T-cell (primary cell): ENCODE data around the gene TMEM59. TPM values are rescaled to one million over a fixed set of nuclear protein-coding genes. Genes with fewer than 3 reads are reported as not detected.
A peak's percentile ranks its signal among the peaks of the same experiment; 100 is the strongest.

Experiments used
- ATAC-seq, 4 experiments: fragments of 200-7000 bp in 3 of 4; fragments of 150-1000 bp in 1 of 4; cut with Tn5 transposase; replicated peaks in 1 of 4; 1 replicate in 3 of 4; 2 replicates in 1 of 4; pipeline ENCODE4 v1.10.0; 2021; ENCODE audit warnings: moderate library complexity in 3 of 4, mild to moderate bottlenecking in 2 of 4, moderate number of reproducible peaks in 1 of 4
- CTCF ChIA-PET, 2 donors: fragments of 300-600 bp; sonication (Branson Sonifier 250); formaldehyde crosslinking; loops; one replicate each; lab custom pipeline; 2022; ENCODE audit warnings: antibody characterized with exemption in 2 of 2; lab: Charles Lee
- POLR2A ChIA-PET, 2 donors: fragments of 300-600 bp; sonication (Branson Sonifier 250); formaldehyde crosslinking; loops; one replicate each; lab custom pipeline; 2022; ENCODE audit warnings: antibody characterized with exemption in 2 of 2; lab: Charles Lee
- DNase-seq, 35 experiments: peaks; one replicate each; pipeline versions ENCODE4 v3.0.0 to v3.0.0-alpha.2; 2013 to 2023
- H3K27ac ChIP-seq: one replicate; pipeline ENCODE4 v1.5.1; 2013; ENCODE audit warnings: low read length
- H3K27me3 ChIP-seq, 2 experiments: replicated peaks in 1 of 2; 1 replicate in 1 of 2; 2 replicates in 1 of 2; pipeline versions ENCODE4 v1.6.1 to v1.7.0; 2013; ENCODE audit warnings: low read length in 1 of 2, mixed read lengths in 1 of 2; ENCODE audit not compliant: control insufficient read depth in 2 of 2, insufficient read depth in 2 of 2; ENCODE audit errors: extremely low read depth in 1 of 2
- H3K36me3 ChIP-seq, 2 donors: 1 replicate in 1 of 2; 2 replicates in 1 of 2; pipeline versions ENCODE4 v1.6.1 to v1.7.0; 2013; ENCODE audit warnings: low read length in 1 of 2; ENCODE audit not compliant: control insufficient read depth in 2 of 2, insufficient read depth in 1 of 2; ENCODE audit errors: extremely low read depth in 1 of 2
- H3K4me1 ChIP-seq, 2 experiments: 1 replicate in 1 of 2; 2 replicates in 1 of 2; pipeline versions ENCODE4 v1.6.1 to v1.7.0; 2013; ENCODE audit warnings: low read length in 2 of 2, mixed read lengths in 1 of 2; ENCODE audit not compliant: insufficient read depth in 2 of 2, control insufficient read depth in 1 of 2; ENCODE audit errors: extremely low read depth in 1 of 2
- H3K4me3 ChIP-seq, 2 donors: 1 replicate in 1 of 2; 2 replicates in 1 of 2; pipeline versions ENCODE4 v1.5.1 to v1.7.0; 2013; ENCODE audit warnings: mild to moderate bottlenecking in 2 of 2, low read length in 1 of 2, moderate library complexity in 1 of 2; ENCODE audit not compliant: control insufficient read depth in 1 of 2; ENCODE audit errors: extremely low read depth in 1 of 2
- H3K9me3 ChIP-seq: 2 replicates; pipeline ENCODE4 v1.7.0; 2013
- H3K27ac Mint-ChIP-seq, 2 donors: one replicate each; pipeline ENCODE4 v1.8.0; 2020 to 2021; ENCODE audit warnings: mild to moderate bottlenecking in 2 of 2, mixed read lengths in 2 of 2
- H3K27me3 Mint-ChIP-seq, 2 donors: one replicate each; pipeline ENCODE4 v1.8.0; 2021 to 2022; ENCODE audit warnings: mixed read lengths in 2 of 2
- H3K36me3 Mint-ChIP-seq: one replicate; pipeline ENCODE4 v1.8.0; 2021; ENCODE audit warnings: mixed read lengths
- H3K4me1 Mint-ChIP-seq, 3 donors: one replicate each; pipeline ENCODE4 v1.8.0; 2020 to 2022; ENCODE audit warnings: mixed read lengths in 3 of 3, mild to moderate bottlenecking in 1 of 3
- H3K4me3 Mint-ChIP-seq, 3 donors: one replicate each; pipeline ENCODE4 v1.8.0; 2020 to 2022; ENCODE audit warnings: mild to moderate bottlenecking in 3 of 3, mixed read lengths in 3 of 3, moderate library complexity in 3 of 3
- H3K9me3 Mint-ChIP-seq, 3 donors: one replicate each; pipeline ENCODE4 v1.8.0; 2020 to 2022; ENCODE audit warnings: mixed read lengths in 3 of 3
- WGBS: methylation state at CpG from one replicate; pipeline ENCODE4 v1.1.5; 2013; ENCODE audit warnings: missing lambda C conversion rate; ENCODE audit not compliant: insufficient coverage; 5-methylcytosine and 5-hydroxymethylcytosine counted together
- total RNA-seq, 35 experiments: library from RNA in 6 of 35; stranded (reverse) in 6 of 35; fragments of 120-200 nt in 1 of 35; gene quantifications; one replicate each; pipeline versions ENCODE4 v1.2.1 to v1.2.4 and lab custom pipeline; 2013 to 2026

TMEM59 gene
- total RNA-seq, 5 donors from 2014 or later (not counting 1 experiment from before 2014, with no cell fraction given): 138 to 193 (median 174) TPM

- Mint-ChIP-seq H3K27me3 (no peaks in the 10 kb centered on the region), H3K36me3 (peaks cover 17% of the 10 kb centered on the region), H3K27ac (peak overlapping the region; percentile 44 to 68), H3K4me1 (peaks cover 42 to 54% (median 51%) of the 10 kb centered on the region in 3 donors), H3K4me3 (peak overlapping the region in 1 of 3 donors; percentile 27), H3K9me3 (no peaks in the 10 kb centered on the region)
- no peaks in the 10 kb centered on the region for H3K9me3 ChIP-seq
- ChIA-PET POLR2A (interaction anchor here in 1 of 2 donors (0.6 kb wide), 1 partner anchor 14 kb away, joined by 3 read pairs; no protein-coding TSS in a partner anchor), CTCF (interaction anchor here (0.6 to 1.2 kb wide), 4 partner anchors 15 to 440 kb away, joined by 3 to 5 read pairs (median 4); no protein-coding TSS in a partner anchor)
- peaks cover 0 to 35% of the 10 kb centered on the region in 2 donors for H3K36me3 ChIP-seq
- H3K27ac ChIP-seq: no peak overlapping the region
- ATAC-seq (no peak), DNase-seq (no peak)
- no peak overlapping the region for H3K4me3 ChIP-seq
- H3K27me3 ChIP-seq: no peaks in the 10 kb centered on the region
- H3K4me1 ChIP-seq: peaks cover 17 to 30% of the 10 kb centered on the region in 2 experiments
- 100% methylated on average over 1 of the region's 5 CpGs for WGBS
These were observed 5.4 kb downstream of the TMEM59 start for GRCh38 chr1:54047384-54048305.

GRCh38 chr1:54046671-54047383 is 6.2 kb downstream of the TMEM59 start:
- peaks cover 12 to 23% of the 10 kb centered on the region in 2 experiments for H3K4me1 ChIP-seq
- H3K27ac Mint-ChIP-seq: peak overlapping the region; percentile 44 to 68
- H3K4me3 Mint-ChIP-seq: peak overlapping the region in 1 of 3 donors; percentile 27
- H3K4me3 ChIP-seq: no peak overlapping the region
- CTCF ChIA-PET: no interaction called here
- no peaks in the 10 kb centered on the region for H3K9me3 Mint-ChIP-seq
- ATAC-seq (no peak), DNase-seq (no peak)
- POLR2A ChIA-PET: no interaction called here
- peaks cover 42 to 54% (median 51%) of the 10 kb centered on the region in 3 donors for H3K4me1 Mint-ChIP-seq
- no peaks in the 10 kb centered on the region for H3K27me3 Mint-ChIP-seq
- 80% methylated on average over 1 of the region's 7 CpGs for WGBS
- peaks cover 25% of the 10 kb centered on the region for H3K36me3 Mint-ChIP-seq
- no peaks in the 10 kb centered on the region for H3K27me3 ChIP-seq
- no peak overlapping the region for H3K27ac ChIP-seq
- H3K36me3 ChIP-seq: peaks cover 0 to 43% of the 10 kb centered on the region in 2 donors
- H3K9me3 ChIP-seq: no peaks in the 10 kb centered on the region

- Mint-ChIP-seq H3K27me3 (no peaks in the 10 kb centered on the region), H3K4me3 (no peak overlapping the region), H3K4me1 (peaks cover 42 to 49% (median 48%) of the 10 kb centered on the region in 3 donors), H3K36me3 (peaks cover 33% of the 10 kb centered on the region), H3K9me3 (no peaks in the 10 kb centered on the region), H3K27ac (no peak overlapping the region)
- Histone ChIP-seq H3K9me3 (no peaks in the 10 kb centered on the region), H3K36me3 (peaks cover 0 to 55% of the 10 kb centered on the region in 2 donors), H3K27ac (no peak overlapping the region), H3K27me3 (no peaks in the 10 kb centered on the region), H3K4me1 (peaks cover 7 to 15% of the 10 kb centered on the region in 2 experiments), H3K4me3 (no peak overlapping the region)
- DNase-seq: no peak
- WGBS: no CpG with 5 or more reads among the region's 2 CpGs
- ATAC-seq: no peak
- ChIA-PET CTCF (no interaction called here), POLR2A (interaction anchor here in 1 of 2 donors (0.5 kb wide), 1 partner anchor 1066 kb away, joined by 3 read pairs; no protein-coding TSS in a partner anchor)
These were observed 7.5 kb downstream of the TMEM59 start for GRCh38 chr1:54045496-54045895.

- H3K4me3 ChIP-seq: no peak overlapping the region
- H3K27ac ChIP-seq: no peak overlapping the region
- POLR2A ChIA-PET: interaction anchor here in 1 of 2 donors (0.7 to 1.1 kb wide), 2 partner anchors 9 to 10 kb away, joined by 3 read pairs; no protein-coding TSS in a partner anchor
- ATAC-seq (no peak), DNase-seq (no peak)
- H3K27ac Mint-ChIP-seq: no peak overlapping the region
- no peak overlapping the region for H3K4me3 Mint-ChIP-seq
- H3K27me3 Mint-ChIP-seq: no peaks in the 10 kb centered on the region
- H3K36me3 ChIP-seq: peaks cover 0 to 82% of the 10 kb centered on the region in 2 donors
- CTCF ChIA-PET: no interaction called here
- no peaks in the 10 kb centered on the region for H3K9me3 Mint-ChIP-seq
- no peaks in the 10 kb centered on the region for H3K4me1 ChIP-seq
- peaks cover 51% of the 10 kb centered on the region for H3K36me3 Mint-ChIP-seq
- no peaks in the 10 kb centered on the region for H3K9me3 ChIP-seq
- no CpG with 5 or more reads among the region's 1 CpG for WGBS
- H3K27me3 ChIP-seq: no peaks in the 10 kb centered on the region
- peaks cover 23 to 28% (median 23%) of the 10 kb centered on the region in 3 donors for H3K4me1 Mint-ChIP-seq
These were observed 11.2 kb downstream of the TMEM59 start for GRCh38 chr1:54041806-54042205.

- no peaks in the 10 kb centered on the region for H3K9me3 Mint-ChIP-seq
- H3K4me1 ChIP-seq: no peaks in the 10 kb centered on the region
- no peaks in the 10 kb centered on the region for H3K27me3 ChIP-seq
- no peaks in the 10 kb centered on the region for H3K27me3 Mint-ChIP-seq
- no peak overlapping the region for H3K4me3 Mint-ChIP-seq
- POLR2A ChIA-PET: interaction anchor here in 1 of 2 donors (0.7 kb wide), 1 partner anchor 212 kb away, joined by 4 read pairs; no protein-coding TSS in a partner anchor
- peak overlapping the region in 1 of 2 donors; percentile 17 for H3K27ac Mint-ChIP-seq
- H3K36me3 Mint-ChIP-seq: peaks cover 50% of the 10 kb centered on the region
- H3K4me1 Mint-ChIP-seq: peaks cover 4 to 9% (median 4%) of the 10 kb centered on the region in 3 donors
- no peak overlapping the region for H3K27ac ChIP-seq
- DNase-seq (no peak), ATAC-seq (no peak)
- no peaks in the 10 kb centered on the region for H3K9me3 ChIP-seq
- CTCF ChIA-PET: no interaction called here
- no peak overlapping the region for H3K4me3 ChIP-seq
- H3K36me3 ChIP-seq: peaks cover 2 to 91% of the 10 kb centered on the region in 2 donors
These were observed 15.5 kb downstream of the TMEM59 start for GRCh38 chr1:54037476-54037875.
